ENCODE data around the gene OSBPL6.
"Not testable (repeated sequence)": the region's sequence is repeated elsewhere in the genome, so short reads cannot be mapped to it uniquely, and the experiment has no call there.

Gene OSBPL6

GRCh38 chr2:178422097-178422496 is 227.8 kb downstream of the OSBPL6 start:
- no peaks in the 10 kb centered on the region for H3F3A ChIP-seq (ENCODE audit: control insufficient read depth, insufficient read depth)
- peaks cover under 1% of the 10 kb centered on the region; the same call in 1 of the 2 replicates for H3K36me3 ChIP-seq (ENCODE audit: control insufficient read depth, low read length)
- no peak overlapping the region for H3K4me3 ChIP-seq (ENCODE audit: low read length)
- H3K4me2 ChIP-seq (ENCODE audit: low read length), result no peak overlapping the region
- H3K4me1 ChIP-seq (ENCODE audit: control insufficient read depth, low read length), result no peaks in the 10 kb centered on the region
- TF ChIP-seq CTCF (IDR thresholded peaks at IDR 0.05; ENCODE audit: low read depth, low read length, poor library complexity, severe bottlenecking), result no peak
- TF ChIP-seq EZH2phosphoT487 (IDR thresholded peaks at IDR 0.05; ENCODE audit: borderline replicate concordance, low read length), result no peak
- no peaks in the 10 kb centered on the region for H4K20me1 ChIP-seq (ENCODE audit: control insufficient read depth, insufficient read depth, low read depth, low read length)
- H3K9me2 ChIP-seq (replicated peaks; ENCODE audit: control insufficient read depth, low read length), result no peaks in the 10 kb centered on the region
- H3K27me3 ChIP-seq (ENCODE audit: control insufficient read depth, low read length), result no peaks in the 10 kb centered on the region
- H3K79me2 ChIP-seq (ENCODE audit: control insufficient read depth, low read length), result no peaks in the 10 kb centered on the region
- no peaks in the 10 kb centered on the region for H3K9me3 ChIP-seq (ENCODE audit: control insufficient read depth, insufficient read depth, low read length)
- H3K27ac ChIP-seq (ENCODE audit: low read depth, low read length), result no peak overlapping the region

- not testable (repeated sequence) for H3K4me1 ChIP-seq (ENCODE audit: control insufficient read depth, low read length); H3K9me3 ChIP-seq (ENCODE audit: control insufficient read depth, insufficient read depth, low read length); H3K27ac ChIP-seq (ENCODE audit: low read depth, low read length); H3K79me2 ChIP-seq (ENCODE audit: control insufficient read depth, low read length); H3K9me2 ChIP-seq (replicated peaks; ENCODE audit: control insufficient read depth, low read length); H3K4me2 ChIP-seq (ENCODE audit: low read length); H4K20me1 ChIP-seq (ENCODE audit: control insufficient read depth, insufficient read depth, low read depth, low read length); H3F3A ChIP-seq (ENCODE audit: control insufficient read depth, insufficient read depth); H3K27me3 ChIP-seq (ENCODE audit: control insufficient read depth, low read length); H3K4me3 ChIP-seq (ENCODE audit: low read length)
- H3K36me3 ChIP-seq (ENCODE audit: control insufficient read depth, low read length), result peaks cover 11% of the 10 kb centered on the region
Measured at GRCh38 chr2:178423746-178424145, 229.4 kb downstream of the OSBPL6 start.

GRCh38 chr2:178425255-178425827 is 231.0 kb downstream of the OSBPL6 start:
- H3K27ac ChIP-seq (ENCODE audit: low read depth, low read length), result no peak overlapping the region
- no peaks in the 10 kb centered on the region for H3F3A ChIP-seq (ENCODE audit: control insufficient read depth, insufficient read depth)
- no peaks in the 10 kb centered on the region for H3K9me3 ChIP-seq (ENCODE audit: control insufficient read depth, insufficient read depth, low read length)
- no peak overlapping the region for H3K4me2 ChIP-seq (ENCODE audit: low read length)
- no peaks in the 10 kb centered on the region for H3K4me1 ChIP-seq (ENCODE audit: control insufficient read depth, low read length)
- TF ChIP-seq EZH2phosphoT487 (IDR thresholded peaks at IDR 0.05; ENCODE audit: borderline replicate concordance, low read length) (no peak), CTCF (IDR thresholded peaks at IDR 0.05; ENCODE audit: low read depth, low read length, poor library complexity, severe bottlenecking) (no peak)
- H3K36me3 ChIP-seq (ENCODE audit: control insufficient read depth, low read length), result peaks cover 25% of the 10 kb centered on the region
- no peaks in the 10 kb centered on the region for H3K79me2 ChIP-seq (ENCODE audit: control insufficient read depth, low read length)
- no peak overlapping the region for H3K4me3 ChIP-seq (ENCODE audit: low read length)
- H3K9me2 ChIP-seq (replicated peaks; ENCODE audit: control insufficient read depth, low read length), result no peaks in the 10 kb centered on the region
- H3K27me3 ChIP-seq (ENCODE audit: control insufficient read depth, low read length), result no peaks in the 10 kb centered on the region
- no peaks in the 10 kb centered on the region for H4K20me1 ChIP-seq (ENCODE audit: control insufficient read depth, insufficient read depth, low read depth, low read length)

- TF ChIP-seq EZH2phosphoT487 (IDR thresholded peaks at IDR 0.05; ENCODE audit: borderline replicate concordance, low read length) (no peak), CTCF (IDR thresholded peaks at IDR 0.05; ENCODE audit: low read depth, low read length, poor library complexity, severe bottlenecking) (no peak)
- Histone ChIP-seq H3K27me3 (ENCODE audit: control insufficient read depth, low read length) (no peaks in the 10 kb centered on the region), H3K4me2 (ENCODE audit: low read length) (no peak overlapping the region), H3K4me1 (ENCODE audit: control insufficient read depth, low read length) (no peaks in the 10 kb centered on the region), H3K9me3 (ENCODE audit: control insufficient read depth, insufficient read depth, low read length) (no peaks in the 10 kb centered on the region), H3K79me2 (ENCODE audit: control insufficient read depth, low read length) (no peaks in the 10 kb centered on the region), H3K27ac (ENCODE audit: low read depth, low read length) (no peak overlapping the region), H3K36me3 (ENCODE audit: control insufficient read depth, low read length) (peaks cover 30% of the 10 kb centered on the region), H4K20me1 (ENCODE audit: control insufficient read depth, insufficient read depth, low read depth, low read length) (no peaks in the 10 kb centered on the region), H3K4me3 (ENCODE audit: low read length) (no peak overlapping the region), H3F3A (ENCODE audit: control insufficient read depth, insufficient read depth) (no peaks in the 10 kb centered on the region), H3K9me2 (replicated peaks; ENCODE audit: control insufficient read depth, low read length) (no peaks in the 10 kb centered on the region)
Measured at GRCh38 chr2:178426388-178426787, 232.1 kb downstream of the OSBPL6 start.
